ENCODE results near the gene APH1B. TPM values are rescaled to one million over a fixed set of nuclear protein-coding genes. Genes with fewer than 3 reads are reported as not detected.
A peak's percentile ranks its signal among the peaks of the same experiment; 100 is the strongest.

Gene APH1B
- total RNA-seq (2021; ENCODE audit: unreplicated experiment) (14.0 TPM), Bru-seq, nascent RNA (percentile 62 among the genes with signal in this experiment), BruChase-seq, experiment 1, labeled RNA remaining after a 2-hour chase (percentile 67 among the genes with signal in this experiment), BruChase-seq, experiment 2, labeled RNA remaining after a 6-hour chase (percentile 69 among the genes with signal in this experiment)
- 9.5 TPM for polyA plus RNA-seq (2012; ENCODE audit: insufficient read length)
- long read RNA-seq, full-length matches to known transcripts: 7 of 16 reads
- long read RNA-seq, partial matches to known transcripts: 0 of 16 reads
- long read RNA-seq, other reads (novel, unspliced or antisense): 9 of 16 reads

DNA sequence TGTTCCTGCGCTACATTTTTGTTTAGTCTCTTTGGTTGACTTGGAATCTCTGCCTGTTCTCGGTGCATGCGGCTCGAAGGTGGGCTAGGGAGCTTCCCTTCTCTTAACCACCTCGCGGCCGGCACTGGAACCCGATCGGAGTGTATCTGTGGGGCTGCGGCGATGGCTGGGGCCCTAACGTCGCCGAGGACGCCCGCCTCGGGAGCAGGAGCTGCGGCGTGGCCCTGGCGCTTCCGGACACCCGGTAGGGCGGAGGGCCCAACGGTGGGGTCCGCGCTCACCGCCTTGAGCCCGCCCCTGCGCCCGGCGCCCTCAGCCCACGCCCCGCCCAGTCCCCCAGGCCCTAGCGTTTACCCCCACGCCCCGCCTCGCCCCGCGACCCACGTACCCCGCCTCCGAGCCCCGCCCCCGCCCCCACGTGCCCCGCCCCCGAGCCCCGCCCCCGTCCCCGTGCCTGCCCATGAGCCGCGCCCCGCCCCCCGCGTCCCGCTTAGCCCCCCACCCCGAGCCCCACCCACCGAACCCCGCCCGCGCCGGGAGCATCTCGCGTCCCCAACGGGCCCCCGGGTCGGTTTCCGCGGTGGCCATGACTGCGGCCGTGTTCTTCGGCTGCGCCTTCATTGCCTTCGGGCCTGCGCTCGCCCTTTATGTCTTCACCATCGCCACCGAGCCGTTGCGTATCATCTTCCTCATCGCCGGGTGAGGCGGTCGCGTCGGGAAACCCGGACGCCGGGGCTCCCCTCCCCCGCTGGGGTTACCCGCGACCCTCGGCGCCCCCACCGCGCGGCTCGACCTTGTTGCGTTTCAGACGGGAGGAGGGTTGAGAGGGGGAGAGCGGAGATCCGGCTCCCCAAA is at the start of gene APH1B:
APH1B (plus strand) TSS at position 568 of the 855 bp plus-strand sequence; CDS start at position 587, 19 bp downstream.
- Histone ChIP-seq H3K36me3 (ENCODE audit: control insufficient read depth, insufficient read depth, low read length) (no peaks in the 10 kb centered on the region), H3K27me3 (ENCODE audit: control insufficient read depth, insufficient read depth, low read length) (no peaks in the 10 kb centered on the region), H3K4me1 (ENCODE audit: control insufficient read depth, insufficient read depth, low read length) (peaks cover 9% of the 10 kb centered on the region), H3K4me3 (ENCODE audit: low read depth in 2 of 2, low read length in 2 of 2) (peak within 1 kb of the TSS; percentile 75 to 76), H3K27ac (ENCODE audit: low read length) (peak within 1 kb of the TSS; percentile 80), H3K9me3 (ENCODE audit: control insufficient read depth, insufficient read depth, low read depth, low read length) (no peaks in the 10 kb centered on the region)
- ChIA-PET CTCF (interaction anchor here (0.6 to 0.7 kb wide), 2 partner anchors 119 to 127 kb away, joined by 3 to 10 read pairs; no protein-coding TSS in a partner anchor), POLR2A (interaction anchor here (0.6 to 0.7 kb wide), 2 partner anchors 61 to 105 kb away, joined by 3 to 9 read pairs; no protein-coding TSS in a partner anchor)
- DNase-seq (ENCODE audit: low read depth, low spot score) (no peak), ATAC-seq (peak; percentile 97)
- TF ChIP-seq SIN3A (IDR thresholded peaks at IDR 0.05; ENCODE audit: borderline replicate concordance, insufficient read depth, low read depth, low read length): 0 out of 2 replicates have a peak, but pooled peaks have one; percentile 38
- no peak for TF ChIP-seq TCF7L2 (IDR thresholded peaks at IDR 0.05; ENCODE audit: low read depth, low read length)
- TF ChIP-seq POLR2AphosphoS5 (IDR thresholded peaks at IDR 0.05; ENCODE audit: low read depth, low read length): peak; percentile 66
- TF ChIP-seq, protein P1, sequence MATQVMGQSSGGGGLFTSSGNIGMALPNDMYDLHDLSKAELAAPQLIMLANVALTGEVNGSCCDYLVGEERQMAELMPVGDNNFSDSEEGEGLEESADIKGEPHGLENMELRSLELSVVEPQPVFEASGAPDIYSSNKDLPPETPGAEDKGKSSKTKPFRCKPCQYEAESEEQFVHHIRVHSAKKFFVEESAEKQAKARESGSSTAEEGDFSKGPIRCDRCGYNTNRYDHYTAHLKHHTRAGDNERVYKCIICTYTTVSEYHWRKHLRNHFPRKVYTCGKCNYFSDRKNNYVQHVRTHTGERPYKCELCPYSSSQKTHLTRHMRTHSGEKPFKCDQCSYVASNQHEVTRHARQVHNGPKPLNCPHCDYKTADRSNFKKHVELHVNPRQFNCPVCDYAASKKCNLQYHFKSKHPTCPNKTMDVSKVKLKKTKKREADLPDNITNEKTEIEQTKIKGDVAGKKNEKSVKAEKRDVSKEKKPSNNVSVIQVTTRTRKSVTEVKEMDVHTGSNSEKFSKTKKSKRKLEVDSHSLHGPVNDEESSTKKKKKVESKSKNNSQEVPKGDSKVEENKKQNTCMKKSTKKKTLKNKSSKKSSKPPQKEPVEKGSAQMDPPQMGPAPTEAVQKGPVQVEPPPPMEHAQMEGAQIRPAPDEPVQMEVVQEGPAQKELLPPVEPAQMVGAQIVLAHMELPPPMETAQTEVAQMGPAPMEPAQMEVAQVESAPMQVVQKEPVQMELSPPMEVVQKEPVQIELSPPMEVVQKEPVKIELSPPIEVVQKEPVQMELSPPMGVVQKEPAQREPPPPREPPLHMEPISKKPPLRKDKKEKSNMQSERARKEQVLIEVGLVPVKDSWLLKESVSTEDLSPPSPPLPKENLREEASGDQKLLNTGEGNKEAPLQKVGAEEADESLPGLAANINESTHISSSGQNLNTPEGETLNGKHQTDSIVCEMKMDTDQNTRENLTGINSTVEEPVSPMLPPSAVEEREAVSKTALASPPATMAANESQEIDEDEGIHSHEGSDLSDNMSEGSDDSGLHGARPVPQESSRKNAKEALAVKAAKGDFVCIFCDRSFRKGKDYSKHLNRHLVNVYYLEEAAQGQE (IDR thresholded peaks at IDR 0.05; ENCODE audit: insufficient read depth in 1 of 2, low read depth in 2 of 2, low read length in 1 of 2): no peak
- TF ChIP-seq, protein P2, sequence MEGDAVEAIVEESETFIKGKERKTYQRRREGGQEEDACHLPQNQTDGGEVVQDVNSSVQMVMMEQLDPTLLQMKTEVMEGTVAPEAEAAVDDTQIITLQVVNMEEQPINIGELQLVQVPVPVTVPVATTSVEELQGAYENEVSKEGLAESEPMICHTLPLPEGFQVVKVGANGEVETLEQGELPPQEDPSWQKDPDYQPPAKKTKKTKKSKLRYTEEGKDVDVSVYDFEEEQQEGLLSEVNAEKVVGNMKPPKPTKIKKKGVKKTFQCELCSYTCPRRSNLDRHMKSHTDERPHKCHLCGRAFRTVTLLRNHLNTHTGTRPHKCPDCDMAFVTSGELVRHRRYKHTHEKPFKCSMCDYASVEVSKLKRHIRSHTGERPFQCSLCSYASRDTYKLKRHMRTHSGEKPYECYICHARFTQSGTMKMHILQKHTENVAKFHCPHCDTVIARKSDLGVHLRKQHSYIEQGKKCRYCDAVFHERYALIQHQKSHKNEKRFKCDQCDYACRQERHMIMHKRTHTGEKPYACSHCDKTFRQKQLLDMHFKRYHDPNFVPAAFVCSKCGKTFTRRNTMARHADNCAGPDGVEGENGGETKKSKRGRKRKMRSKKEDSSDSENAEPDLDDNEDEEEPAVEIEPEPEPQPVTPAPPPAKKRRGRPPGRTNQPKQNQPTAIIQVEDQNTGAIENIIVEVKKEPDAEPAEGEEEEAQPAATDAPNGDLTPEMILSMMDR (IDR thresholded peaks at IDR 0.05): no peak
- intact Hi-C loops (cut with micrococcal nuclease; ENCODE audit: unreplicated experiment): no loop called here
- in situ Hi-C loops (cut with HindIII; ENCODE audit: low pct_unique_long_range_greater_than_20kb, low sequenced_read_pairs): no loop called here
- no TSS peak for BruUV-seq (replicated peaks)

DNA sequence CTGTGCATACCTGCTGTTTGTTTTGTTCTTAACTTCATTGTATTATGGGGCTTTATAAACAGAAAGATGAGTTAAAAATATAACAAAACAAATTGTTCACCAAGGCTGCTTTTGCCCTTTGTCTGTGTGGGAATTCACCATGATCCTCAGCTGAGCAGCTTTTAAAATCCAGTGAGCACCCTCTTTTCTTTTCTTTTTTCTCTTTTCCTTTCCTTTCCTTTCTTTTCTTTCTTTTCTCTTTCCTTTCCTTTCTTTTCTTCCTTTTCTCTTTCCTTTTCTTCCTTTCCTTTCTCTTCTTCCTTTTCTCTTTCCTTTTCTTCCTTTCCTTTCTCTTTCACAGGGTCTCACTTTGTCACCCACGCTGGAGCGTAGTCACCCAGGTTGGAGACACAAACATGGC is 49.7 kb upstream of the APH1B start:
- BruUV-seq (replicated peaks): no TSS peak
- H3K27me3 ChIP-seq (ENCODE audit: control insufficient read depth, insufficient read depth, low read length): no peaks in the 10 kb centered on the region
- DNase-seq (ENCODE audit: low read depth, low spot score) (no peak), ATAC-seq (no peak)
- intact Hi-C loops (cut with micrococcal nuclease; ENCODE audit: unreplicated experiment): no loop called here
- H3K9me3 ChIP-seq (ENCODE audit: control insufficient read depth, insufficient read depth, low read depth, low read length): no peaks in the 10 kb centered on the region
- ChIA-PET POLR2A (no interaction called here), CTCF (interaction anchor here (1.2 kb wide), 1 partner anchor 33 kb away, joined by 3 read pairs; no protein-coding TSS in a partner anchor)
- no peak overlapping the region for H3K4me3 ChIP-seq (ENCODE audit: low read depth in 2 of 2, low read length in 2 of 2)
- no peak overlapping the region for H3K27ac ChIP-seq (ENCODE audit: low read length)
- no peaks in the 10 kb centered on the region for H3K36me3 ChIP-seq (ENCODE audit: control insufficient read depth, insufficient read depth, low read length)
- no peaks in the 10 kb centered on the region; the same call in 1 of the 2 replicates for H3K4me1 ChIP-seq (ENCODE audit: control insufficient read depth, insufficient read depth, low read length)
- in situ Hi-C loops (cut with HindIII; ENCODE audit: low pct_unique_long_range_greater_than_20kb, low sequenced_read_pairs): no loop called here
- TF ChIP-seq, protein P1 (IDR thresholded peaks at IDR 0.05; ENCODE audit: insufficient read depth in 1 of 2, low read depth in 2 of 2, low read length in 1 of 2): no peak
- no peak for TF ChIP-seq SIN3A (IDR thresholded peaks at IDR 0.05; ENCODE audit: borderline replicate concordance, insufficient read depth, low read depth, low read length)
- no peak for TF ChIP-seq TCF7L2 (IDR thresholded peaks at IDR 0.05; ENCODE audit: low read depth, low read length)
- no peak for TF ChIP-seq POLR2AphosphoS5 (IDR thresholded peaks at IDR 0.05; ENCODE audit: low read depth, low read length)
- TF ChIP-seq, protein P2 (IDR thresholded peaks at IDR 0.05): no peak

Data from Panc1 (cell line).